Panc1 (cell line): Measurements from ENCODE around the gene RARB. TPM values are rescaled to one million over a fixed set of nuclear protein-coding genes. Genes with fewer than 3 reads are reported as not detected.

Source experiments
- ATAC-seq: fragments of 200-7000 bp; cut with Tn5 transposase; 2 replicates; pipeline ENCODE4 v1.9.1; 2020; ENCODE audit warnings: mild to moderate bottlenecking, moderate library complexity
- BruUV-seq: library from RNA; stranded (reverse); fragments of 400-500 nt; replicated peaks from 2 replicates; lab custom pipeline; 2021; lab: Mats Ljungman, UMichigan
- CTCF ChIA-PET: fragments of 300-600 bp; sonication (Branson Sonifier 250); formaldehyde crosslinking; loops from one replicate; lab custom pipeline; 2022; ENCODE audit warnings: antibody characterized with exemption; lab: Charles Lee
- POLR2A ChIA-PET: fragments of 300-600 bp; sonication (Branson Sonifier 250); formaldehyde crosslinking; loops from one replicate; lab custom pipeline; 2022; ENCODE audit warnings: antibody characterized with exemption; lab: Charles Lee
- DNase-seq: peaks from one replicate; pipeline ENCODE4 v3.0.0-alpha.2; 2010; ENCODE audit warnings: low read depth, low spot score
- H3K27ac ChIP-seq: 2 replicates; pipeline ENCODE4 v1.5.1; 2011; ENCODE audit warnings: mild to moderate bottlenecking, low read length, inconsistent platforms
- H3K27me3 ChIP-seq: fragments of 200-500 bp; sonication (Bioruptor generic); 2 replicates; pipeline ENCODE4 v1.6.0; 2014; ENCODE audit warnings: low read length, inconsistent platforms; ENCODE audit not compliant: control insufficient read depth, insufficient read depth
- H3K36me3 ChIP-seq: fragments of 200-500 bp; sonication (Bioruptor generic); 2 replicates; pipeline ENCODE4 v1.5.1; 2014; ENCODE audit warnings: inconsistent platforms, mild to moderate bottlenecking, low read length, moderate library complexity; ENCODE audit not compliant: control insufficient read depth, insufficient read depth
- H3K4me1 ChIP-seq: 2 replicates; pipeline ENCODE4 v1.5.1; 2011; ENCODE audit warnings: inconsistent platforms, mild to moderate bottlenecking, low read length, moderate library complexity; ENCODE audit not compliant: control insufficient read depth, insufficient read depth
- H3K4me3 ChIP-seq, 2 experiments: 2 replicates each; pipeline ENCODE4 v1.5.1; 2011 to 2012; ENCODE audit warnings: low read depth in 2 of 2, low read length in 2 of 2, mild to moderate bottlenecking in 2 of 2, inconsistent platforms in 1 of 2, moderate library complexity in 1 of 2
- H3K9me3 ChIP-seq: fragments of 200-500 bp; sonication (Bioruptor generic); 2 replicates; pipeline ENCODE4 v1.5.1; 2014; ENCODE audit warnings: low read depth, mild to moderate bottlenecking, inconsistent platforms, low read length, moderate library complexity; ENCODE audit not compliant: control insufficient read depth, insufficient read depth
- POLR2AphosphoS5 ChIP-seq: IDR thresholded peaks from 2 replicates; pipeline ENCODE4 v1.6.1; 2012; ENCODE audit warnings: mild to moderate bottlenecking, low read depth, low read length, moderate library complexity
- SIN3A ChIP-seq: IDR thresholded peaks from 2 replicates; pipeline ENCODE4 v1.6.1; 2012; ENCODE audit warnings: low read depth, mild to moderate bottlenecking, low read length, moderate library complexity, borderline replicate concordance; ENCODE audit not compliant: insufficient read depth
- TCF7L2 ChIP-seq: IDR thresholded peaks from 2 replicates; pipeline ENCODE4 v1.6.1; 2011; ENCODE audit warnings: mild to moderate bottlenecking, low read depth, low read length, inconsistent platforms
- in situ Hi-C: cut with HindIII; loops from 2 replicates; pipeline ENCODE4 v1.10.0; 2016; ENCODE audit warnings: low sequenced_read_pairs, low pct_unique_long_range_greater_than_20kb
- intact Hi-C: fragments of 100-400 bp; cut with micrococcal nuclease; formaldehyde crosslinking; loops from one replicate; pipeline ENCODE4 v1.10.0; 2022; ENCODE audit not compliant: unreplicated experiment
- total RNA-seq: library from RNA; stranded (reverse); gene quantifications from one replicate; pipeline ENCODE4 v1.2.1, GENCODE V29; 2021; ENCODE audit not compliant: unreplicated experiment
- TF ChIP-seq, protein P1 (sequence below): fragments of 450-650 bp; IDR thresholded peaks from 2 replicates; pipeline ENCODE4 v1.5.1; 2017; ENCODE audit warnings: mild to moderate bottlenecking
- TF ChIP-seq, protein P2 (sequence below), 2 experiments: IDR thresholded peaks; 2 replicates each; pipeline ENCODE4 v1.6.1; 2011 to 2012; ENCODE audit warnings: low read depth in 2 of 2, control low read depth in 1 of 2, low read length in 1 of 2, mild to moderate bottlenecking in 1 of 2, moderate library complexity in 1 of 2; ENCODE audit not compliant: insufficient read depth in 1 of 2

The RARB gene
- total RNA-seq, 1 experiment from 2014 or later: not detected

DNA sequence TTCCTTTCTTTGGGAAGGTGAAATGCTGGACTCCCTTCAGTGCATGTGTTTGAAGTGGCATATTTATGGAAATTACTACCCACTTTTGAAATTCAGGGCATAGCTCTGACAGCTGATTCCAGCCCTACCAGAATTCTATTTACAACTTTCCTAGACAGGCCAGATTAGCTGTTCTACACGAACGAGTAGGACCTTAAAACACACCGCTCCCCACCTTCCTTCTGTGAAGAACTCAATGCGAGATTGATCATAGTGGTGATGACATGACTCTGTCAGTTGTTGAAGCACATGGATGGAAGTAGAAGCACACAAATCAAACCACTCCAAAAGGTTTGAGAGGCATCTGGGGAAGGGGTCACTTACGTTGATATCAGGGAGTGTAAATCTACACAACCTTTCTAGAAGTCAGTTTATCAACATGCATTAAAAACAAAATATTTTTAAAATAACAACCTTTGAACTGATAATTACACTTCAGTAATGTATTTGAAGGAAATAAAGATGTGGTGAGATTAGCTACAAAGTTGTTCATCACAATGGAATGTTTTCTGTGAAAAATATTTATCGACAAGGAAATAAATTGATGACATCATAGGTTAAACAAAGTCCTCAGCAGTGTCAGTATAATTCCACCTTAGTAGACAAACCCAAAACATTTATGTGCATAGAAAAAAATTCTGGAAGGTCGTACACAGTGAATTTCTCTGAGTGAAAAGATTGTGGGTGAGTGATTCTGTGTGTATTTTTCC, 29.8 kb downstream of the RARB start:
- intact Hi-C loops: no loop called here
- CTCF ChIA-PET: no interaction called here
- no peak for ATAC-seq

GRCh38 chr3:25458420-25458814, 30.4 kb downstream of the RARB start:
- intact Hi-C loops (no loop called here), in situ Hi-C loops (no loop called here)
- CTCF ChIA-PET: no interaction called here
- no peak for ATAC-seq
- Histone ChIP-seq H3K4me1 (no peaks in the 10 kb centered on the region), H3K9me3 (no peaks in the 10 kb centered on the region), H3K4me3 (no peak overlapping the region), H3K36me3 (no peaks in the 10 kb centered on the region), H3K27me3 (no peaks in the 10 kb centered on the region), H3K27ac (no peak overlapping the region)
- TF ChIP-seq POLR2AphosphoS5: no peak
- TF ChIP-seq, protein P1, sequence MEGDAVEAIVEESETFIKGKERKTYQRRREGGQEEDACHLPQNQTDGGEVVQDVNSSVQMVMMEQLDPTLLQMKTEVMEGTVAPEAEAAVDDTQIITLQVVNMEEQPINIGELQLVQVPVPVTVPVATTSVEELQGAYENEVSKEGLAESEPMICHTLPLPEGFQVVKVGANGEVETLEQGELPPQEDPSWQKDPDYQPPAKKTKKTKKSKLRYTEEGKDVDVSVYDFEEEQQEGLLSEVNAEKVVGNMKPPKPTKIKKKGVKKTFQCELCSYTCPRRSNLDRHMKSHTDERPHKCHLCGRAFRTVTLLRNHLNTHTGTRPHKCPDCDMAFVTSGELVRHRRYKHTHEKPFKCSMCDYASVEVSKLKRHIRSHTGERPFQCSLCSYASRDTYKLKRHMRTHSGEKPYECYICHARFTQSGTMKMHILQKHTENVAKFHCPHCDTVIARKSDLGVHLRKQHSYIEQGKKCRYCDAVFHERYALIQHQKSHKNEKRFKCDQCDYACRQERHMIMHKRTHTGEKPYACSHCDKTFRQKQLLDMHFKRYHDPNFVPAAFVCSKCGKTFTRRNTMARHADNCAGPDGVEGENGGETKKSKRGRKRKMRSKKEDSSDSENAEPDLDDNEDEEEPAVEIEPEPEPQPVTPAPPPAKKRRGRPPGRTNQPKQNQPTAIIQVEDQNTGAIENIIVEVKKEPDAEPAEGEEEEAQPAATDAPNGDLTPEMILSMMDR: no peak
- TF ChIP-seq TCF7L2: no peak
- TF ChIP-seq, protein P2, sequence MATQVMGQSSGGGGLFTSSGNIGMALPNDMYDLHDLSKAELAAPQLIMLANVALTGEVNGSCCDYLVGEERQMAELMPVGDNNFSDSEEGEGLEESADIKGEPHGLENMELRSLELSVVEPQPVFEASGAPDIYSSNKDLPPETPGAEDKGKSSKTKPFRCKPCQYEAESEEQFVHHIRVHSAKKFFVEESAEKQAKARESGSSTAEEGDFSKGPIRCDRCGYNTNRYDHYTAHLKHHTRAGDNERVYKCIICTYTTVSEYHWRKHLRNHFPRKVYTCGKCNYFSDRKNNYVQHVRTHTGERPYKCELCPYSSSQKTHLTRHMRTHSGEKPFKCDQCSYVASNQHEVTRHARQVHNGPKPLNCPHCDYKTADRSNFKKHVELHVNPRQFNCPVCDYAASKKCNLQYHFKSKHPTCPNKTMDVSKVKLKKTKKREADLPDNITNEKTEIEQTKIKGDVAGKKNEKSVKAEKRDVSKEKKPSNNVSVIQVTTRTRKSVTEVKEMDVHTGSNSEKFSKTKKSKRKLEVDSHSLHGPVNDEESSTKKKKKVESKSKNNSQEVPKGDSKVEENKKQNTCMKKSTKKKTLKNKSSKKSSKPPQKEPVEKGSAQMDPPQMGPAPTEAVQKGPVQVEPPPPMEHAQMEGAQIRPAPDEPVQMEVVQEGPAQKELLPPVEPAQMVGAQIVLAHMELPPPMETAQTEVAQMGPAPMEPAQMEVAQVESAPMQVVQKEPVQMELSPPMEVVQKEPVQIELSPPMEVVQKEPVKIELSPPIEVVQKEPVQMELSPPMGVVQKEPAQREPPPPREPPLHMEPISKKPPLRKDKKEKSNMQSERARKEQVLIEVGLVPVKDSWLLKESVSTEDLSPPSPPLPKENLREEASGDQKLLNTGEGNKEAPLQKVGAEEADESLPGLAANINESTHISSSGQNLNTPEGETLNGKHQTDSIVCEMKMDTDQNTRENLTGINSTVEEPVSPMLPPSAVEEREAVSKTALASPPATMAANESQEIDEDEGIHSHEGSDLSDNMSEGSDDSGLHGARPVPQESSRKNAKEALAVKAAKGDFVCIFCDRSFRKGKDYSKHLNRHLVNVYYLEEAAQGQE (IDR thresholded peaks at IDR 0.05; ENCODE audit: insufficient read depth in 1 of 2, low read depth in 2 of 2, low read length in 1 of 2): no peak
- TF ChIP-seq SIN3A: no peak
- POLR2A ChIA-PET: no interaction called here
- no TSS peak for BruUV-seq
- no peak for DNase-seq

More for the DNA sequence above, 29.8 kb downstream of the RARB start:
- TF ChIP-seq TCF7L2 (no peak), POLR2AphosphoS5 (no peak), SIN3A (no peak)
- no peak for DNase-seq
- Histone ChIP-seq H3K27me3 (no peaks in the 10 kb centered on the region), H3K4me1 (no peaks in the 10 kb centered on the region), H3K9me3 (no peaks in the 10 kb centered on the region), H3K4me3 (no peak overlapping the region), H3K36me3 (no peaks in the 10 kb centered on the region), H3K27ac (no peak overlapping the region)
- in situ Hi-C loops: no loop called here
- BruUV-seq: no TSS peak
- POLR2A ChIA-PET: no interaction called here

DNA sequence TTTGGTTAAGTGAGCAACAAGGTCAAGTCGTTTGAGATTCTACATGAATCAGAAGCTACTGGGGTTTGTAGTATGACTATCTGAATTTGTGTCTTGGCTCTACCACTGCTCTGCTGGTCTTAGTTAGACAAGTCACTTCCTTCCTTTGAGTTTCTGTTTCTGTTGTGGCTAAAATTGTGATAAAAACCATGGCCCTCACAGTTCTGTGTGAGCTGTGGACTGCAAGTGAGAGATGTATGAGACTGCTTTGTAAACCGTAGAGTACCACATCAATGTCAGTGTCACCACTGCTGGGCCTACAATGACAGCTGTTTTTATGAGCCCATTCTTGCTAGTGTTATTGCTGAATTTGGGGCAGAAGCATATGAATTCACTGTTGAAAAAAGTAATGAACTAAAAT, 32.7 kb downstream of the RARB start:
- CTCF ChIA-PET: no interaction called here
- TF ChIP-seq TCF7L2 (no peak), POLR2AphosphoS5 (no peak), SIN3A (no peak)
- TF ChIP-seq, protein P2 (IDR thresholded peaks at IDR 0.05; ENCODE audit: insufficient read depth in 1 of 2, low read depth in 2 of 2, low read length in 1 of 2): no peak
- TF ChIP-seq, protein P1: no peak
- intact Hi-C loops: no loop called here
- Histone ChIP-seq H3K27me3 (no peaks in the 10 kb centered on the region), H3K36me3 (no peaks in the 10 kb centered on the region), H3K27ac (no peak overlapping the region), H3K9me3 (no peaks in the 10 kb centered on the region), H3K4me3 (no peak overlapping the region), H3K4me1 (no peaks in the 10 kb centered on the region)
- no TSS peak for BruUV-seq
- in situ Hi-C loops: no loop called here
- POLR2A ChIA-PET: no interaction called here
- no peak for ATAC-seq
- DNase-seq: no peak
